Endothelial cell of umbilical vein (primary cell): Measurements from ENCODE around the gene SART3.

Source experiments
- EZH2 ChIP-seq: IDR thresholded peaks from 2 replicates; pipeline ENCODE4 v1.6.1; 2012; ENCODE audit warnings: borderline replicate concordance, low read depth, mild to moderate bottlenecking, moderate library complexity, low read length, inconsistent platforms; ENCODE audit not compliant: severe bottlenecking
- TF ChIP-seq, protein P1 (sequence below), 2 donors: IDR thresholded peaks; 1 replicate in 1 of 2; 2 replicates in 1 of 2; pipeline ENCODE4 v1.5.1; 2011; ENCODE audit warnings: low read length in 2 of 2, mild to moderate bottlenecking in 2 of 2, moderate library complexity in 2 of 2, control low read depth in 1 of 2, inconsistent platforms in 1 of 2, low read depth in 1 of 2; ENCODE audit not compliant: insufficient read depth in 1 of 2; ENCODE audit errors: extremely low read depth in 1 of 2

DNA sequence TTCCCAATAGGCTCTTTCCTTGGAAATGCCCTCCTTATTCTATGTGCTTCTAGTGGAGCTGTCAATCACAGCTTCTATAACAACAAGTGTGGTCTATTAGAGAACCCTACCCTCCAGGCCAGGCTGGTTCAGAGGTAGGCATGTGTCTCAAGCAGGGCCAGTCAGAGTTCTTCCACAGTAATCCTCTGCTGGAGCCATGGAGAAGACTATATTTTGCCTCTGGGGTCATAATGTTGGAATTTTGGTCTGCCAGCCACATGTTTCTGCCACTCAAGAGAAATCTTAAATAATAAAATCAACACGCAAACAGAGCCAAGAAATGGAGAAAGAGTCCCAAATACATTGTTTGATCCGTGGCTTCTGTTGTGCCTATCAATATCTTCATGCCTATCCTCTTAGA lies 69.7 kb downstream of the SART3 start:
- TF ChIP-seq EZH2 = no peak
- TF ChIP-seq, protein P1, sequence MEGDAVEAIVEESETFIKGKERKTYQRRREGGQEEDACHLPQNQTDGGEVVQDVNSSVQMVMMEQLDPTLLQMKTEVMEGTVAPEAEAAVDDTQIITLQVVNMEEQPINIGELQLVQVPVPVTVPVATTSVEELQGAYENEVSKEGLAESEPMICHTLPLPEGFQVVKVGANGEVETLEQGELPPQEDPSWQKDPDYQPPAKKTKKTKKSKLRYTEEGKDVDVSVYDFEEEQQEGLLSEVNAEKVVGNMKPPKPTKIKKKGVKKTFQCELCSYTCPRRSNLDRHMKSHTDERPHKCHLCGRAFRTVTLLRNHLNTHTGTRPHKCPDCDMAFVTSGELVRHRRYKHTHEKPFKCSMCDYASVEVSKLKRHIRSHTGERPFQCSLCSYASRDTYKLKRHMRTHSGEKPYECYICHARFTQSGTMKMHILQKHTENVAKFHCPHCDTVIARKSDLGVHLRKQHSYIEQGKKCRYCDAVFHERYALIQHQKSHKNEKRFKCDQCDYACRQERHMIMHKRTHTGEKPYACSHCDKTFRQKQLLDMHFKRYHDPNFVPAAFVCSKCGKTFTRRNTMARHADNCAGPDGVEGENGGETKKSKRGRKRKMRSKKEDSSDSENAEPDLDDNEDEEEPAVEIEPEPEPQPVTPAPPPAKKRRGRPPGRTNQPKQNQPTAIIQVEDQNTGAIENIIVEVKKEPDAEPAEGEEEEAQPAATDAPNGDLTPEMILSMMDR (IDR thresholded peaks at IDR 0.05; ENCODE audit: extremely low read depth in 1 of 2, insufficient read depth in 1 of 2, low read depth in 1 of 2, low read length in 2 of 2) = no peak
